NCI-H1092 treated with DMSO at 0.1 percent for 48 hours (cell line): Measurements from ENCODE around the gene CENPP.

Experiments
- DNase-seq: peaks from one replicate; lab custom pipeline; 2025; lab: John Stamatoyannopoulos, UW

CENPP gene

GRCh38 chr9:92658611-92659010 lies 332.9 kb downstream of the CENPP start:
- DNase-seq = no peak

GRCh38 chr9:92659601-92660000 lies 333.8 kb downstream of the CENPP start:
- no peak for DNase-seq

- DNase-seq = no peak
Measured at GRCh38 chr9:92660266-92660665, 334.5 kb downstream of the CENPP start.

- no peak for DNase-seq
Measured at GRCh38 chr9:92661127-92661526, 335.4 kb downstream of the CENPP start.

- DNase-seq = peak; percentile 19
Measured at GRCh38 chr9:92661743-92662142, 336.0 kb downstream of the CENPP start.

- no peak for DNase-seq
Measured at GRCh38 chr9:92663126-92663525, 337.4 kb downstream of the CENPP start.

GRCh38 chr9:92663951-92664350 lies 338.2 kb downstream of the CENPP start:
- no peak for DNase-seq

GRCh38 chr9:92664394-92665152 lies 338.8 kb downstream of the CENPP start:
- DNase-seq = peak; percentile 23

GRCh38 chr9:92665836-92666235 lies 340.1 kb downstream of the CENPP start:
- no peak for DNase-seq

GRCh38 chr9:92666236-92666635 lies 340.5 kb downstream of the CENPP start:
- DNase-seq = no peak

GRCh38 chr9:92666912-92667532 lies 341.3 kb downstream of the CENPP start:
- no peak for DNase-seq

- no peak for DNase-seq
Measured at GRCh38 chr9:92668746-92669526, 343.2 kb downstream of the CENPP start.

- no peak for DNase-seq
Measured at GRCh38 chr9:92669527-92669889, 343.8 kb downstream of the CENPP start.
